ENCODE results near the gene LRP10.
"Not testable (repeated sequence)": the region's sequence is repeated elsewhere in the genome, so short reads cannot be mapped to it uniquely, and the experiment has no call there.

The LRP10 gene

DNA sequence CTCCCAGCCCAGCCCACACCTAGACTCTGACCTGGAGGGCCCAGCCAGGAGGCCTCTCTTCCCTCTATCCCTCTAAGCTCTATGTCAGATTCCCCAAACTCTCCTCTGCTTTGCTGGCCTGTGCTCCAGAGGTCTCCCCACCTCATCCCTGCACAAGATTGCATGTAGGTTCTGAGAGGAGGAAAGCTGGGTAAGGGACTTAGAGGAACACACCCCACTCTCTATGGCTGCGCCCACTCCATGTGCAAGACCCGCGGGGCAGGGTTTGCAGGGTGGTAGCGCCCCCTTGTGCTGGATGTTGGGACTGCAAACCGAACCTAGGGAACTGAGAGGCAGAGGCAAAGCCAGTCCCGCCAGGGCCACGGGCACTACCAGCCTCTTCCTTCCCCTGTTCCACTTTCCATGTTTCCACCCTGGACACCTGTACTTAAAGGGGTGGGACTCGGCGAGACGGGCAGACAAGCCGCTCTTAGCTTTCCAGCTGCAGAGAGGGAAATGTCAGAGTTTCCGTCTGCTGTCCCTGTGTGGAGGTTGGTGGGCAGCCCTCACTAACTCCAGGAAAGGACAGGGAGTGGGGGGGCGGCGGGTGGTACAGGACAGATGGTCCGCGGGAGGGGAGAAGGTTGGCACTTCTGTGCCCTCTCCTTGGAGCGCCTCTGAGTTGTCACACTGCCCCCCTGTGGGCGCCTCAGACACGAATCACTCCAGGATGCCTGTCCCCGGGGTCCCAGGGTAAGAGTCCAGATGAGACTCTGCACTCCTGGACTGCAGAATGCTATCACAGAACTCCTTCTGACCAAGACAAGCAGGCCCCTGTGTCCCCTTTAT, 18.4 kb upstream of the LRP10 start:
- no peak overlapping the region for H3K27ac ChIP-seq (ENCODE audit: low read depth, low read length)
- peak overlapping the region; percentile 69 for H3K9ac ChIP-seq (ENCODE audit: low read depth, low read length)
- no peaks in the 10 kb centered on the region for H3K36me3 ChIP-seq (ENCODE audit: control insufficient read depth, insufficient read depth, low read length)
- H3K4me3 ChIP-seq (ENCODE audit: low read depth, low read length) = peak overlapping the region; percentile 63
- H3K4me1 ChIP-seq (ENCODE audit: control insufficient read depth, insufficient read depth, low read length) = peaks cover 19% of the 10 kb centered on the region
- no peaks in the 10 kb centered on the region for H3K9me3 ChIP-seq (ENCODE audit: control insufficient read depth, insufficient read depth, low read length)
- H3K27me3 ChIP-seq (ENCODE audit: control insufficient read depth, insufficient read depth, low read length) = no peaks in the 10 kb centered on the region

GRCh38 chr14:22854296-22854695, 17.2 kb upstream of the LRP10 start:
- H3K27me3 ChIP-seq (ENCODE audit: control insufficient read depth, insufficient read depth, low read length); H3K9ac ChIP-seq (ENCODE audit: low read depth, low read length); H3K36me3 ChIP-seq (ENCODE audit: control insufficient read depth, insufficient read depth, low read length); H3K27ac ChIP-seq (ENCODE audit: low read depth, low read length); H3K4me1 ChIP-seq (ENCODE audit: control insufficient read depth, insufficient read depth, low read length); H3K4me3 ChIP-seq (ENCODE audit: low read depth, low read length); H3K9me3 ChIP-seq (ENCODE audit: control insufficient read depth, insufficient read depth, low read length): not testable (repeated sequence)

DNA sequence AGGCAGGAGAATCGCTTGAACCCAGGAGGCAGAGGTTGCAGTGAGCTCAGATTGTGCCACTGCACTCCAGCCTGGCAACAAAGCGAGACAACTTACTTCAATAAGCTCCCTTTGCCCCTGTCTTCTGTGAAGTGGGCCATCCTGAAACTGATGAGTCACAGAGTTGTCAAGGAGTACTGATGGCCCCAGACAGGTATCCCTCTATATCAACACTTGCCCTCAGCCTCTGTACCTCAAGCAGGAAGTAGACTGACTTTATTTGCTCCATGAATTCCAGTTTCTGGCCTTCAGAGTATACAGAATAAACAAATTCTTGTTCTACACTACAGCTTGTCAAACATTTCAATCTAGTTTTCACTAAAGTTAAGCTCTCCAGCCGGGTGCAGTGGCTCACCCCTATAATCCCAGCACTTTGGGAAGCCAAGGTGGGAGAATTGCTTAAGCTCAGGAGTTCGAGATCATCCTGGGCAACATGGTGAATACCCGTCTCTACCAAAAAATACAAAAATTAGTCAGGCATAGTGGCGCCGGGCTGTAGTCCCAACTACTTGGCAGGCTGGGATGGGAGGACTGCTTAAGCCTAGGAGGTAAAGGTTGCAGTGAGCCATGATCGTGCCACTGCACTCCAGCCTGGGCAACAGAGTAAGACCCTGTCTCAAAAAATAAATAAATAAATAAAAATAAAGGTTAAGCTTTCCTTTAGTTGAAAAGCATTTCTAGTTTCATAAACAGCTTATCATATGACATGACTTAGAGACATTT, 16.4 kb upstream of the LRP10 start:
- no peaks in the 10 kb centered on the region for H3K36me3 ChIP-seq (ENCODE audit: control insufficient read depth, insufficient read depth, low read length)
- no peak overlapping the region for H3K4me3 ChIP-seq (ENCODE audit: low read depth, low read length)

GRCh38 chr14:22856428-22856827, 15.1 kb upstream of the LRP10 start:
- H3K9ac ChIP-seq (ENCODE audit: low read depth, low read length) = no peak overlapping the region
- H3K36me3 ChIP-seq (ENCODE audit: control insufficient read depth, insufficient read depth, low read length) = no peaks in the 10 kb centered on the region
- no peak overlapping the region for H3K27ac ChIP-seq (ENCODE audit: low read depth, low read length)
- H3K27me3 ChIP-seq (ENCODE audit: control insufficient read depth, insufficient read depth, low read length) = no peaks in the 10 kb centered on the region
- H3K9me3 ChIP-seq (ENCODE audit: control insufficient read depth, insufficient read depth, low read length) = no peaks in the 10 kb centered on the region
- H3K4me1 ChIP-seq (ENCODE audit: control insufficient read depth, insufficient read depth, low read length) = peaks cover 6% of the 10 kb centered on the region
- H3K4me3 ChIP-seq (ENCODE audit: low read depth, low read length) = no peak overlapping the region

More for the DNA sequence above, 16.4 kb upstream of the LRP10 start:
- Histone ChIP-seq H3K27me3 (ENCODE audit: control insufficient read depth, insufficient read depth, low read length) (no peaks in the 10 kb centered on the region), H3K9me3 (ENCODE audit: control insufficient read depth, insufficient read depth, low read length) (no peaks in the 10 kb centered on the region), H3K27ac (ENCODE audit: low read depth, low read length) (no peak overlapping the region), H3K4me1 (ENCODE audit: control insufficient read depth, insufficient read depth, low read length) (peaks cover 6% of the 10 kb centered on the region), H3K9ac (ENCODE audit: low read depth, low read length) (no peak overlapping the region)

DNA sequence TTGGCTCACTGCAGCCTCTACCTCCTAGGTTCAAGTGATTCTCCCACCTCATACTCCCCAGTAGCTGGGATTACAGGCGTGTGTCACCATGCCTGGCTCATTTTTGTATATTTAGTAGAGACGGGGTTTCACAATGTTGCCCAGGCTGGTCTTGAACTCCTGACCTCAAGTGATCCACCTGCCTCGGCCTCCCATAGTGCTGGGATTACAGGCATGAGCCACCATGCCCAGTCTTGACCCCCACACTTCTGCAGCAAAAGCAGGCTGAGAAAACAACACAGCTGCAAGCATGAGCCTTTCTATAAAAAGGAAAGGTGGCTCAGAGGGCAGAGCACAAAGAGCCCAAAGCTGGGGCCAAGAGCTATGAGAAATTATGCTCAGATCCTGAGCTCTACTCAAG, 11.2 kb upstream of the LRP10 start:
- H3K9ac ChIP-seq (ENCODE audit: low read depth, low read length); H3K36me3 ChIP-seq (ENCODE audit: control insufficient read depth, insufficient read depth, low read length); H3K4me1 ChIP-seq (ENCODE audit: control insufficient read depth, insufficient read depth, low read length); H3K9me3 ChIP-seq (ENCODE audit: control insufficient read depth, insufficient read depth, low read length); H3K27ac ChIP-seq (ENCODE audit: low read depth, low read length); H3K27me3 ChIP-seq (ENCODE audit: control insufficient read depth, insufficient read depth, low read length); H3K4me3 ChIP-seq (ENCODE audit: low read depth, low read length): not testable (repeated sequence)

DNA sequence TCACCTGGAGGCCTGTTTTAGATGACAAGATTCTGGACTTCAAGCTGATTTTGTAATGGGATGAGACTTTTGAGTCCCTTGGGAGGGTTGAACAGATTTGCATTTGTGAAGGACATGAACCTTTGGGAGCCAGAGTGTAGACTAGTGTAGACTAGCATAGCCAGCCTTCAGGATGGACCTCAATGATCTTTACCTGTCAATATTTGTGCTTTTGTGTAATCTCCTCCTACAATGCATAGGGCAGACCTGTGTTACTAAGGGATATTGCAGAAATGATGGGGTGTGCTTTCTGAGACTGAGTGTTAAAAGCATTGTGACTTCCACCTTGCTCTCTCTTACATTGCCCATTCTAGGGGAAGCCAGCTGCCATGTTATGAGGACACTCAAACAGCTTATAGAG, 9.9 kb upstream of the LRP10 start:
- H3K36me3 ChIP-seq (ENCODE audit: control insufficient read depth, insufficient read depth, low read length) = no peaks in the 10 kb centered on the region
- H3K4me1 ChIP-seq (ENCODE audit: control insufficient read depth, insufficient read depth, low read length) = no peaks in the 10 kb centered on the region
- no peak overlapping the region for H3K9ac ChIP-seq (ENCODE audit: low read depth, low read length)
- H3K27me3 ChIP-seq (ENCODE audit: control insufficient read depth, insufficient read depth, low read length) = no peaks in the 10 kb centered on the region
- no peak overlapping the region for H3K4me3 ChIP-seq (ENCODE audit: low read depth, low read length)
- no peak overlapping the region for H3K27ac ChIP-seq (ENCODE audit: low read depth, low read length)
- H3K9me3 ChIP-seq (ENCODE audit: control insufficient read depth, insufficient read depth, low read length) = no peaks in the 10 kb centered on the region

DNA sequence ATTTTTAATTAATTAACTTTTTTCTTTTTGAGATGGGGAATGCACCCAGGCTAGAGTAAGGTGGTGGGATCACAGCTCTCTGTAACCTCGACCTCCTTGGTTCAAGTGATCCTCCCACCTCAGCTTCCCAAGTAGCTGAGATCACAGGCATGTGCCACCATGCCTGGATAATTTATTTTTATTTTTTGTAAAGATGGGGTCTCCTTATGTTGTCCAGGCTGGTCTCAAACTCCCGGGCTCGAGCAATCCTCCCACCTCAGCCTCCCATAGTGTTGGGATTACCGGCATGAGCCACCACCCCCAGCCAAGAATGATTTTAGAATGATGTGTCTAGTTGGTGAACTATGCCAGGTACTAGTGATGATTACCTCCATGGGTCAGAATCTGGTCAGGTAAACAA, 6.6 kb upstream of the LRP10 start:
- H3K9me3 ChIP-seq (ENCODE audit: control insufficient read depth, insufficient read depth, low read length) = no peaks in the 10 kb centered on the region
- no peak overlapping the region for H3K4me3 ChIP-seq (ENCODE audit: low read depth, low read length)
- no peak overlapping the region for H3K27ac ChIP-seq (ENCODE audit: low read depth, low read length)
- H3K9ac ChIP-seq (ENCODE audit: low read depth, low read length) = no peak overlapping the region
- H3K27me3 ChIP-seq (ENCODE audit: control insufficient read depth, insufficient read depth, low read length) = no peaks in the 10 kb centered on the region
- H3K4me1 ChIP-seq (ENCODE audit: control insufficient read depth, insufficient read depth, low read length) = no peaks in the 10 kb centered on the region
- H3K36me3 ChIP-seq (ENCODE audit: control insufficient read depth, insufficient read depth, low read length) = no peaks in the 10 kb centered on the region

DNA sequence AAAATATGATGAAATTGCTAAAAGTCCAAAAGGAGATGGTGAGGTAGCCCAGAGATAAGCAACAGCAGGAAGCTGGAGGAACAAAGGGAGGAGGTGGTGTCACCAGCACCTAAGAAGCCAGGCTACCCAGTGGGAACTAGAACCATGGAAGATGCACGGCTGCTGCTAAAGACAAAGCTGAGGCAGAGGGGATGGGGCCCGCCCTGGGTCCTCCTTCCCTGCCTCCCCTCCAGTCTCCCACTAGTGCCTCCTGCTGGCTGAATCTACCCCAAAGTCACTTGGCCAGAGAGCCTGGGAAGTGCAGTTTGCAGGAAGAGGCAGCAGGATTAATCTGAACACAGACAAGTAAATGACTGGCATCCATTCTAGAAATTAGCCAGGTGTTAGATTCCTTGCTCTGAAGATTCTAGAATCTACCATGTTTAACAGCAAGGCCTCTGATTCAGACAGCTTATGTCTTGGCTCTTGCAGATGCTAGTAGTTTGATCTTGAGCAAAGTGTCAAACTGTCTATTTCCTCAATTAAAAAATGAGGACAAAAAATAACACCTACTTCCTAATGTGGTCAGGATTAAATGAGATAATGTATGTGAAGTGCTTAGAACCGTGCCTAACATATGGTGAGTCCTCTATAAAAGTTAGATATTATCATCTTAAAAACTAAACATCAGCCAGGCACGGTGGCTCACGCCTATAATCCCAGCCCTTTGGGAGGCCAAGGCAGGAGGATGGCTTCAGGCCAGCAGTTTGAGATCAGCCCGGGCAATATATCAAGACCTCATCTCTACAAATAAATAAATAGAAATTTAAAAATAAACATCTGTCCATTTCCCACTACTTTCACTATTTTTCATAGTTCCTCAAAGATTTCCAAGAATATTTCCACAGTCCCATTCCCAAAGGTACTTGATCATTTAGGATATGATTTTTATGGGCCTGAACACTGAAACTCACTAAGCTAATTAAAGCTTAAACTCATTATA, 5.8 kb upstream of the LRP10 start:
- H3K36me3 ChIP-seq (ENCODE audit: control insufficient read depth, insufficient read depth, low read length) = no peaks in the 10 kb centered on the region
- no peaks in the 10 kb centered on the region for H3K9me3 ChIP-seq (ENCODE audit: control insufficient read depth, insufficient read depth, low read length)
- H3K4me1 ChIP-seq (ENCODE audit: control insufficient read depth, insufficient read depth, low read length) = peaks cover 4% of the 10 kb centered on the region
- no peak overlapping the region for H3K27ac ChIP-seq (ENCODE audit: low read depth, low read length)
- H3K27me3 ChIP-seq (ENCODE audit: control insufficient read depth, insufficient read depth, low read length) = no peaks in the 10 kb centered on the region
- no peak overlapping the region for H3K4me3 ChIP-seq (ENCODE audit: low read depth, low read length)
- no peak overlapping the region for H3K9ac ChIP-seq (ENCODE audit: low read depth, low read length)

- Histone ChIP-seq H3K9ac (ENCODE audit: low read depth, low read length) (no peak overlapping the region), H3K27me3 (ENCODE audit: control insufficient read depth, insufficient read depth, low read length) (no peaks in the 10 kb centered on the region), H3K9me3 (ENCODE audit: control insufficient read depth, insufficient read depth, low read length) (no peaks in the 10 kb centered on the region), H3K4me1 (ENCODE audit: control insufficient read depth, insufficient read depth, low read length) (peaks cover 8% of the 10 kb centered on the region), H3K36me3 (ENCODE audit: control insufficient read depth, insufficient read depth, low read length) (no peaks in the 10 kb centered on the region), H3K27ac (ENCODE audit: low read depth, low read length) (no peak overlapping the region), H3K4me3 (ENCODE audit: low read depth, low read length) (no peak overlapping the region)
Observed at GRCh38 chr14:22866874-22867273, 4.7 kb upstream of the LRP10 start.

DNA sequence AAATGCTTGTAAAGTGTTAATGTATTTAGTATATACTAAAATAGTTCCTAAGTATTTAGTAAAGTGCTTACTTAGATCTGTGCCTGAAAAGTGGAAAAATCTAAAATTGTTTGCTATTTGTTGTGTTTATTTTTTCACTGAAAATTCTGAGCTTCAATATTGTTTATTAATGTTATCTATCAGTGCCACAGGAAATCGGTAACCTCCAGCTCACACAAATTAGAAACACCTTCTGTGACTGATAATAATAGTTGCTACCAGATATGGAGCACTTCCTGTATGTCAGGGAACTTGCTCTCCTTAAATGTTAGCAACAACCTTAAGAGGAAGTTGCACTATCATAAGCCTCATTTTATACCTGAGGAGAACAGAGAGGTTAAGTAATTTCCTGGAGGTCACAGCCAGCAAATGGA, 723 bp upstream of the LRP10 start:
- Histone ChIP-seq H3K9me3 (ENCODE audit: control insufficient read depth, insufficient read depth, low read length) (no peaks in the 10 kb centered on the region), H3K27ac (ENCODE audit: low read depth, low read length) (peak overlapping the region; percentile 92), H3K9ac (ENCODE audit: low read depth, low read length) (no peak overlapping the region), H3K4me3 (ENCODE audit: low read depth, low read length) (peak overlapping the region; percentile 69), H3K4me1 (ENCODE audit: control insufficient read depth, insufficient read depth, low read length) (peaks cover 11% of the 10 kb centered on the region), H3K27me3 (ENCODE audit: control insufficient read depth, insufficient read depth, low read length) (no peaks in the 10 kb centered on the region), H3K36me3 (ENCODE audit: control insufficient read depth, insufficient read depth, low read length) (peaks cover 7% of the 10 kb centered on the region; the same call in 1 of the 2 replicates)

Data from HUES48 (cell line).